K562 (cell line): ENCODE measurements around the gene SLC35B1. TPM values are rescaled to one million over a fixed set of nuclear protein-coding genes. Genes with fewer than 3 reads are reported as not detected.

Experiments
- CHD2 ChIP-seq: IDR thresholded peaks from 2 replicates; pipeline ENCODE4 v1.6.1; 2011; ENCODE audit warnings: low read depth, low read length
- HDAC2 ChIP-seq: fragments of 450-650 bp; IDR thresholded peaks from 2 replicates; pipeline ENCODE4 v1.6.1; 2016; ENCODE audit warnings: mild to moderate bottlenecking
- HDAC3 ChIP-seq: fragments of 450-650 bp; IDR thresholded peaks from 2 replicates; pipeline ENCODE4 v1.6.1; 2018; ENCODE audit warnings: borderline replicate concordance, mild to moderate bottlenecking, moderate library complexity; ENCODE audit not compliant: partially characterized antibody
- HLTF ChIP-seq: fragments of 450-650 bp; IDR thresholded peaks from 2 replicates; pipeline ENCODE4 v1.6.1; 2016
- HMGN3 ChIP-seq: IDR thresholded peaks from 2 replicates; pipeline ENCODE4 v1.6.1; 2011; ENCODE audit warnings: borderline replicate concordance, low read depth, mild to moderate bottlenecking, mixed read lengths, low read length; ENCODE audit not compliant: insufficient read length; ENCODE audit errors: extremely low read depth
- MTA1 ChIP-seq: fragments of 450-650 bp; IDR thresholded peaks from 2 replicates; pipeline ENCODE4 v1.6.1; 2017; ENCODE audit warnings: borderline replicate concordance
- NFE2L1 ChIP-seq: fragments of 450-650 bp; IDR thresholded peaks from 2 replicates; pipeline ENCODE4 v1.6.1; 2016; ENCODE audit warnings: missing genetic modification characterization, low read depth, mild to moderate bottlenecking, missing compliant biosample characterization, moderate library complexity, borderline replicate concordance
- RBBP5 ChIP-seq: fragments of 200-600 bp; sonication (generic); IDR thresholded peaks from 2 replicates; pipeline ENCODE4 v1.6.1; 2012; ENCODE audit warnings: borderline replicate concordance, mild to moderate bottlenecking, low read length, control low read depth, inconsistent platforms; ENCODE audit not compliant: insufficient read depth, poor library complexity, severe bottlenecking
- SAP30 ChIP-seq: fragments of 200-600 bp; sonication (generic); IDR thresholded peaks from 2 replicates; pipeline ENCODE4 v1.6.1; 2012; ENCODE audit warnings: borderline replicate concordance, low read depth, mild to moderate bottlenecking, moderate library complexity, low read length, control low read depth, inconsistent platforms; ENCODE audit not compliant: insufficient read depth, poor library complexity, severe bottlenecking
- SIRT6 ChIP-seq: IDR thresholded peaks from one replicate; pipeline ENCODE4 v1.6.1; 2012; ENCODE audit warnings: low read depth, mild to moderate bottlenecking, control low read depth, inconsistent platforms, low read length, moderate library complexity
- SMARCE1 ChIP-seq: fragments of 450-650 bp; IDR thresholded peaks from 2 replicates; pipeline ENCODE4 v1.7.1; 2016; ENCODE audit warnings: mild to moderate bottlenecking
- SRSF9 ChIP-seq: fragments of 200-400 bp; formaldehyde crosslinking; IDR thresholded peaks from 2 replicates; pipeline ENCODE4 v1.6.1; 2017; ENCODE audit warnings: low read depth, low read length, borderline replicate concordance
- TAF9B ChIP-seq: fragments of 450-650 bp; IDR thresholded peaks from 2 replicates; pipeline ENCODE4 v1.6.1; 2018; ENCODE audit warnings: mild to moderate bottlenecking; ENCODE audit not compliant: partially characterized antibody
- TCF3 ChIP-seq: sonication (generic); formaldehyde crosslinking; IDR thresholded peaks from 2 replicates; pipeline ENCODE4 v1.4.0; 2020; ENCODE audit warnings: mild to moderate bottlenecking, missing genetic modification reagents
- TEAD2 ChIP-seq: fragments of 450-650 bp; IDR thresholded peaks from 2 replicates; pipeline ENCODE4 v1.6.1; 2016; ENCODE audit warnings: missing genetic modification characterization, control low read depth, missing compliant biosample characterization
- TEAD4 ChIP-seq, 2 experiments: sonication (generic) in 1 of 2; formaldehyde crosslinking in 1 of 2; IDR thresholded peaks; 2 replicates each; pipeline versions ENCODE4 v1.6.1 to v1.8.0; 2012 to 2022; ENCODE audit warnings: borderline replicate concordance in 1 of 2, inconsistent platforms in 1 of 2, low read length in 1 of 2, mild to moderate bottlenecking in 1 of 2, missing genetic modification reagents in 1 of 2
- ZNF324 ChIP-seq: fragments of 250-450 bp; sonication (Bioruptor Pico); IDR thresholded peaks from 2 replicates; pipeline ENCODE4 v1.4.0; 2020; ENCODE audit warnings: mild to moderate bottlenecking
- ZNF41 ChIP-seq: fragments of 250-450 bp; sonication (Bioruptor Pico); conservative IDR thresholded peaks from 2 replicates; pipeline ENCODE4 v1.4.0; 2020; ENCODE audit warnings: mild to moderate bottlenecking
- ZNF431 ChIP-seq: sonication (generic); formaldehyde crosslinking; IDR thresholded peaks from 2 replicates; pipeline ENCODE4 v1.8.0; 2022; ENCODE audit warnings: mild to moderate bottlenecking, missing genetic modification reagents
- ZNF778 ChIP-seq: fragments of 450-650 bp; formaldehyde crosslinking; IDR thresholded peaks from 2 replicates; pipeline ENCODE4 v1.4.0; 2020; ENCODE audit warnings: mild to moderate bottlenecking, moderate library complexity
- polyA plus RNA-seq, 8 experiments: library from polyadenylated mRNA; depleted of rRNA in 4 of 8; stranded (reverse) in 5 of 8; unstranded in 3 of 8; fragments of >200 nt; fragmentation: Nextera tagmentation in 2 of 8; fragmentation: Illumina TruSeq in 1 of 8; extraction: Ambion mirVana in 2 of 8; extraction: Trizol in 1 of 8; gene quantifications; 2 replicates each; pipeline versions ENCODE4 v1.2.1 to v1.2.3, GENCODE V29; 2011 to 2014; ENCODE audit warnings: inconsistent platforms in 1 of 8, missing spikeins in 1 of 8
- total RNA-seq, 7 experiments: library from RNA; depleted of rRNA in 6 of 7; stranded (reverse); fragments of >200 nt in 6 of 7; fragmentation: Illumina TruSeq in 2 of 7; extraction: Trizol in 2 of 7; gene quantifications; 2 replicates each; pipeline versions ENCODE4 v1.2.1 to v1.2.3, GENCODE V29; 2011 to 2021; ENCODE audit warnings: low replicate concordance in 1 of 7
- TF ChIP-seq, protein P1 (sequence below): fragments of 450-650 bp; IDR thresholded peaks from 2 replicates; pipeline ENCODE4 v1.6.1; 2014; ENCODE audit warnings: low read depth, mild to moderate bottlenecking, moderate library complexity, borderline replicate concordance
- TF ChIP-seq, protein P2 (sequence below): fragments of 250-450 bp; sonication (Bioruptor Pico); IDR thresholded peaks from 2 replicates; pipeline ENCODE4 v1.8.0; 2022; ENCODE audit warnings: moderate library complexity, mild to moderate bottlenecking, inconsistent platforms
- TF ChIP-seq, protein P3 (sequence below), 2 experiments: fragments of 450-650 bp in 1 of 2; sonication (generic) in 1 of 2; formaldehyde crosslinking; conservative IDR thresholded peaks; 2 replicates each; pipeline versions ENCODE4 v1.4.0 to v1.8.1; 2020 to 2022; ENCODE audit warnings: mild to moderate bottlenecking in 1 of 2, missing genetic modification reagents in 1 of 2
- TF ChIP-seq, protein P4 (sequence below): sonication (generic); formaldehyde crosslinking; IDR thresholded peaks from 2 replicates; pipeline ENCODE4 v1.9.0; 2022; ENCODE audit warnings: mild to moderate bottlenecking, missing genetic modification reagents

SLC35B1 gene
- total and polyA plus RNA-seq, 9 of the 15 experiments (the other 6 are each of a cell fraction or from before 2014, with no cell fraction given): 51.4 to 87.9 (median 66.3) TPM

DNA sequence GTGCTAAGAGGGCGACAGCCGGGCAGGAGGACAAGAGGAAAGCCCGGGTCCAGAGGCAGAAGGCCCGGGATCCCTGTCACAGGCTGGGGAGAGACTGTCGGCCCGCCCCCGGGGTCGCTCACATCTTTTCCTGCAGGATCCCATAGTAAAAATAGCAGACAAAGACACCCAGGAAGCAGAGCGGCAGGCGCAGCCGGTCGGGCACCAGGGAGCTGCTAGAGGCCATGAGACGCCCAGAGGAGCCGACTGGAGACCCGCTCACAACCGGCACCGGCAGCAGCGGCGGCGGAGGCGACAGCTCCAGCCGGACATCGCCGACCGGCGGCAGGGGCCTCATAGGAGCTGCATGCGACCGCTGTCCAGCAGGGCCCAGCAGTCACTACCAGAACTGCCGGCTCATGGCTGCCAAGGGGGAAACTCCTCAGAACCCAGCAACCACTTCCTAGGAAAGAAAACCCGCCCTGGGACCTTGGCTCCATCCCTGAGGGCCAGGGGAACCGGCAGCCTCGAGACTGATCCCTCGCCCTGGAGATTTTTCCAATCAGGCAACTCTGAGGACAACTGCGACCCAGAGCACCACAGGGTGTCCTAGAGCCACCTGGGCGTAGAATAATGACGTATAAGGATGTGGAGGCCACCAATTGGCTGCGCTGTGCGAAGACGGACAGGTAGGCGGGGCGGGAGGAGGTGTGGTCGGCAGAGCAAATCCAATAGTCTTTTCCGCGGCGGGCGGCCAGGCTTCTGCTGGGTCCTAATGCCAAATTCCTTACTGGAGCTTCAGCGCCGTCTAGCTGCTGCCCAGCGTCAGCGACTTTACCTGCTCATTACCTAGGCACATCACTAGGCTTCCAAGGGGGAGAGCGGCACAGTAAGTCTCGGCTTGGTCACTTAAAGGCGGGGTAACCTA, at the start of gene SLC35B1 (continued):
- TF ChIP-seq, protein P1, sequence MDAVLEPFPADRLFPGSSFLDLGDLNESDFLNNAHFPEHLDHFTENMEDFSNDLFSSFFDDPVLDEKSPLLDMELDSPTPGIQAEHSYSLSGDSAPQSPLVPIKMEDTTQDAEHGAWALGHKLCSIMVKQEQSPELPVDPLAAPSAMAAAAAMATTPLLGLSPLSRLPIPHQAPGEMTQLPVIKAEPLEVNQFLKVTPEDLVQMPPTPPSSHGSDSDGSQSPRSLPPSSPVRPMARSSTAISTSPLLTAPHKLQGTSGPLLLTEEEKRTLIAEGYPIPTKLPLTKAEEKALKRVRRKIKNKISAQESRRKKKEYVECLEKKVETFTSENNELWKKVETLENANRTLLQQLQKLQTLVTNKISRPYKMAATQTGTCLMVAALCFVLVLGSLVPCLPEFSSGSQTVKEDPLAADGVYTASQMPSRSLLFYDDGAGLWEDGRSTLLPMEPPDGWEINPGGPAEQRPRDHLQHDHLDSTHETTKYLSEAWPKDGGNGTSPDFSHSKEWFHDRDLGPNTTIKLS: peak; percentile 54
- peak; percentile 99 for TF ChIP-seq MTA1
- TF ChIP-seq HDAC2: peak; percentile 61; the same call in 1 of the 2 replicates
- peak; percentile 55; the same call in 1 of the 2 replicates for TF ChIP-seq ZNF431 (CRISPR knock-in tag)
- no peak for TF ChIP-seq NFE2L1 (tag)
- peak; percentile 90 for TF ChIP-seq SAP30
- TF ChIP-seq SMARCE1: 0 out of 2 replicates have a peak, but pooled peaks have one; percentile 22
- peak; percentile 68 for TF ChIP-seq TAF9B
- TF ChIP-seq, protein P2, sequence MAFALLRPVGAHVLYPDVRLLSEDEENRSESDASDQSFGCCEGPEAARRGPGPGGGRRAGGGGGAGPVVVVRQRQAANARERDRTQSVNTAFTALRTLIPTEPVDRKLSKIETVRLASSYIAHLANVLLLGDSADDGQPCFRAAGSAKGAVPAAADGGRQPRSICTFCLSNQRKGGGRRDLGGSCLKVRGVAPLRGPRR (CRISPR knock-in tag): no peak
- no peak for TF ChIP-seq HMGN3
- TF ChIP-seq, protein P3, sequence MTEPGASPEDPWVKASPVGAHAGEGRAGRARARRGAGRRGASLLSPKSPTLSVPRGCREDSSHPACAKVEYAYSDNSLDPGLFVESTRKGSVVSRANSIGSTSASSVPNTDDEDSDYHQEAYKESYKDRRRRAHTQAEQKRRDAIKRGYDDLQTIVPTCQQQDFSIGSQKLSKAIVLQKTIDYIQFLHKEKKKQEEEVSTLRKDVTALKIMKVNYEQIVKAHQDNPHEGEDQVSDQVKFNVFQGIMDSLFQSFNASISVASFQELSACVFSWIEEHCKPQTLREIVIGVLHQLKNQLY (CRISPR knock-in tag; conservative IDR thresholded peaks at IDR 0.05): no peak
- no peak; the same call in 1 of the 2 replicates for TF ChIP-seq TCF3 (CRISPR knock-in tag)
- no peak for TF ChIP-seq ZNF324 (CRISPR knock-in tag)
- TF ChIP-seq CHD2: no peak; the same call in 1 of the 2 replicates
- no peak for TF ChIP-seq ZNF778 (CRISPR knock-in tag)
- TF ChIP-seq SRSF9: no peak
- TF ChIP-seq, protein P4, sequence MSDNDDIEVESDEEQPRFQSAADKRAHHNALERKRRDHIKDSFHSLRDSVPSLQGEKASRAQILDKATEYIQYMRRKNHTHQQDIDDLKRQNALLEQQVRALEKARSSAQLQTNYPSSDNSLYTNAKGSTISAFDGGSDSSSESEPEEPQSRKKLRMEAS (CRISPR knock-in tag): peak; percentile 87
- TF ChIP-seq HLTF: peak; percentile 34; the same call in 1 of the 2 replicates
- TF ChIP-seq HDAC3: no peak
- TF ChIP-seq TEAD4 (IDR thresholded peaks at IDR 0.05; ENCODE audit: low read length): peak; percentile 80
- no peak for TF ChIP-seq TEAD4 (CRISPR knock-in tag; IDR thresholded peaks at IDR 0.05; ENCODE audit: borderline replicate concordance)
- TF ChIP-seq SIRT6: peak; percentile 88
- TF ChIP-seq ZNF41: peak; percentile 95
- TF ChIP-seq TEAD2 (tag): peak; percentile 75; the same call in 1 of the 2 replicates
- peak; percentile 100 for TF ChIP-seq RBBP5
